Medulla oblongata (tissue), 1 donor: ENCODE results near the gene REPIN1.

Experiments
- DNase-seq: peaks from one replicate; pipeline ENCODE4 v3.0.0-alpha.2; 2015; ENCODE audit errors: extremely low spot score

REPIN1 gene

DNA sequence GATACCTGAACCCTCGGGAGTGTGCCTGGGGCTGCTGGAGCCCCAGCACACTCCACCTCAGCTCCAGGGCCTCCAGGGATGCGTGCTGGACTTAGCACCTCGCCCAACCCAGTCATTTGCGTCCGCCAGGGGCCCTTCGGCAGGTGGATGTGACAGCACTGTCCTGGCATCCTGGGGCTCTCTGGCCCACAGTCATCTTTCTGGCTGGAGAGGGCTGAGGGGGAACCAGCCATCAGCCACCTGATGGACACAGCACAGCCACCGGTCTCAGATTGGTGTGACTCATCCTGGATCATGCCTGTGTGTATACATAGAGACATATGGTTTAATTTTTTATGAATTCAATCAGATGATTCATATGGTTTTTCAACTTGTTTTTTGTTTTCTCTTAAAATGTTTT is 21.6 kb downstream of the REPIN1 start:
- no peak for DNase-seq

DNA sequence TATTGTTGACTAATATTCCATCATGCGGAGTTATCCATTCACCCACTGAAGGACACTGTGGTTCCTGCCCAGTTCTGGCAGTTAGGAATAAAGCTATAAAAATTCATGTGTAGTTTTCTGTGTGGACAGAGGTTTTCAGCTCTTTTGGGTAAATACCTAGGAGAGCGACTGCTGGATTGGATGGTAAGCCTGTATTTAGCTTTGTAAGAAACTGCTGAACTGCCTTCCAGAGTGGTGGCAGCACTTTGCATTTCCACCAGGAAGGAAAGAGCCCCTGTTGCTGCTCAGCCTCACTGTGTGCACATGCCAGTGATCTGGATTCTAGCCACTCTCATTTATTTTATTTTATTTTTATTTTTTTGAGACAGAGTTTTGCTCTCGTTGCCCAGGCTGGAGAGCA is 24.7 kb downstream of the REPIN1 start:
- DNase-seq: no peak

GRCh38 chr7:150396426-150396825 is 27.8 kb downstream of the REPIN1 start:
- no peak for DNase-seq

- DNase-seq: no peak
These were observed 28.2 kb downstream of the REPIN1 start for GRCh38 chr7:150396851-150397260.

DNA sequence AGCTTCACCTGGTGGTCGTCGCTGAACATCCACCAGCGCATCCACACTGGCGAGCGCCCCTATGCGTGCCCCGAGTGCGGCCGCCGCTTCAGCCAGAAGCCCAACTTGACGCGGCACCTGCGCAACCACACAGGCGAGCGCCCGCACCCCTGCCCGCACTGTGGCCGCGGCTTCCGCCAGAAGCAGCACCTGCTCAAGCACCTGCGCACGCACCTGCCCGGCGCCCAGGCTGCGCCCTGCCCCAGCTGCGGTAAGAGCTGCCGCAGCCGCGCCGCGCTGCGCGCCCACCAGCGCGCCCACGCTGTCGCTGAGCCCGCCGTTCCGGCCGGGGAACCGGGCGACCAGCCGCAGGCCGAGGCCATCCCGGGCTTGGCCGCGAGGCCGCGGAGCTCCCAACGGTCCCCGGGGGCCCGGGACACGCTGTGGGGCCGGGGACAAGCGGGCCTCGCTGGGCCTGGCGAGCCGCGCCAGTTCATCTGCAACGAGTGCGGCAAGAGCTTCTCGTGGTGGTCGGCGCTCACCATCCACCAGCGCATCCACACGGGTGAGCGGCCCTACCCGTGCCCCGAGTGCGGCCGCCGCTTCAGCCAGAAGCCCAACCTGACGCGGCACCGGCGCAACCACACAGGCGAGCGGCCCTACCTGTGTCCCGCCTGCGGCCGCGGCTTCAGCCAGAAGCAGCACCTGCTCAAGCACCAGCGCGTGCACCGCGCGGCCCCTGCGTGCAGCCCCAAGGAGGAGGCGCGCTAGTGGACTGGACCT is 28.9 kb downstream of the REPIN1 start:
- DNase-seq: no peak

DNA sequence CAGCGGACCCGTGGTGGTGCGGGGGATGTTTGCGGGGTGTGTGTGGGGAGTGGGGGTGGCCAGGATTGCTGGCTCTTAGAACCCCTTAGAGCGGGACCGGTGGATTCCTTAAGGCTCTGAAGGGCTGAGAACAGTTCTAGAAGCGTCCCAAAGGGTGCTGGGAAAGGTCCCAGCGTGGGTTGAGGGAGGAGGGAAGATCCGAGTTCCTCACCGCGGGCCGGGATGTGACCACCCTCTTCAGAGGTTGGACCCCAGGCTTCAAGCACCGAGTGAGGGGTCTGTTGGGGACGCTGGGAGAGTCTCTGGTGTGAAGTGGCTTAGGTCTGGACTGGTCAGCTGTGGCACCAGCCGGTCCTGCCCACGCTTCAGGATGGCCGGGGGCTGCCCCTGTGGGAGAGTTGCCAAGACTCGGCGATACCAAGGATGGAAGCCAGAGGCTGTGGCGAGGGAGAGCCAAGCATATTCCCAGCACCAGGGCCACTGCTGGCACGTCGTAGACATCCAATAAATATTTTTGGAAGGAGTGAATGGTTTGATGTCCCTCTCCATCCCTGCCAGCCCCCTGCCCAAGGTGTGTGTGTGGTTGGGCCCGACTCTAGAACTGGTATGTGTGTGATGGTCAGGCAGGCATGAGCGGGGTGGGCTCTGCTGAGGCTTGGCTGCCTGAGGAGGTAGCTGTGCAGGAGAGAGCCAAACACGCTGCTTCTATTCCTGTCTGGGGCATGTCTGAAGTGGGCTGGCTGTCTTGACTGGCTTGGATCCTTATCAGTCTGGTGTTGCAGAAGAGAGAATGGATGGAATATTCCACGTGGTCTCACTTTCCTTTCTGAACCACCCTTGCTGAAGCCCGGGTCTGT is 29.7 kb downstream of the REPIN1 start:
- no peak for DNase-seq

DNA sequence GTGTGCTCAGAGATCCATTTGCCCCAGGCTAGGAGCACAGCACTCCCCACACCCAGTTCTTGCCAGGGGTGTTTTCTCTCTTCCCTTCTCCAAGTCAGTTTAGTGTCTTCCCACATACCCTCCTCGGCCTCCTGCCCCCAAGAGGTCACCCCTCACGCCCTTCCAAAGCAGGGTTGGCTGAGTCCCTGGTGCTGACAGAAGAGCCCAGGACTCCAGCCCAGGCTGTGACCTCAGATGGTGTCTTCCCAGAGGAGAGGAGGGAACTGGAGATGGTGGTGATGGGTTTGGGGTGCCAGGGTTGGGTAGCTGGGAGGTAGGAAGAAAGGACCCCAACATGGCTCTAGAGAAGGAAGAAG is 30.3 kb downstream of the REPIN1 start:
- no peak for DNase-seq

- DNase-seq: no peak
These were observed 30.9 kb downstream of the REPIN1 start for GRCh38 chr7:150399421-150400007.

GRCh38 chr7:150400008-150400787 is 31.6 kb downstream of the REPIN1 start:
- no peak for DNase-seq

DNA sequence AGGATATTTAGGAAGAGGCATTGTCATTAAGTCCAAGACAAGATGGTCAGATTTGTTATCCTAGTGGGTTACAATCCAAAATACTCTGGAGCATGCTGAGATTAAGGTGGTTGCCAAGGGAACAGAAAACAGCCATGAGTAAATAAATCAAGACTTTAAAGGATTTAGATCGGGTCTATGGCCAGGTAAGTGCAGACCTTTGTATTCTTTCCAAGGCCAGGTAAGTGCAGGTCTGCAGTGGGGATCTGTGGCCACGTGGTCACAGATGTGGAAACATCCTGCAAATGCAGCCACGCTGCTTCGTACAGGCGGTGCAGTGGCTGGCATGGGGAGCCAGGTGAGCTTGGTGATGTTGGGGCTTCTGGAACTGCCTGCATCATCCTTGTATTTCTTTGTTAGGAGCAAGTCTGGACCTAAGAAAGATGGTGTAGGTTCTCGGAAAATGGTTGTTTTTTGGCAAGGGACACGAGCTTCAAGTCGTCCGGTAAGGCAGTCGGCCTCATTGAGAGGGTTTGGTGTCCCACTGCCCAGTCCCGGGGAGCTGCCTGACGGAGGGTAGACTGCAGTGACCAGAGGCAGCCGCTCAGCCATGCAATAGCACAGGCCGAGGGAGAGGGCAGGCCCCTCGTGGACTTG is 32.3 kb downstream of the REPIN1 start:
- no peak for DNase-seq

- no peak for DNase-seq
These were observed 32.8 kb downstream of the REPIN1 start for GRCh38 chr7:150401424-150401790.

GRCh38 chr7:150401861-150402631 is 33.4 kb downstream of the REPIN1 start:
- DNase-seq: no peak

DNA sequence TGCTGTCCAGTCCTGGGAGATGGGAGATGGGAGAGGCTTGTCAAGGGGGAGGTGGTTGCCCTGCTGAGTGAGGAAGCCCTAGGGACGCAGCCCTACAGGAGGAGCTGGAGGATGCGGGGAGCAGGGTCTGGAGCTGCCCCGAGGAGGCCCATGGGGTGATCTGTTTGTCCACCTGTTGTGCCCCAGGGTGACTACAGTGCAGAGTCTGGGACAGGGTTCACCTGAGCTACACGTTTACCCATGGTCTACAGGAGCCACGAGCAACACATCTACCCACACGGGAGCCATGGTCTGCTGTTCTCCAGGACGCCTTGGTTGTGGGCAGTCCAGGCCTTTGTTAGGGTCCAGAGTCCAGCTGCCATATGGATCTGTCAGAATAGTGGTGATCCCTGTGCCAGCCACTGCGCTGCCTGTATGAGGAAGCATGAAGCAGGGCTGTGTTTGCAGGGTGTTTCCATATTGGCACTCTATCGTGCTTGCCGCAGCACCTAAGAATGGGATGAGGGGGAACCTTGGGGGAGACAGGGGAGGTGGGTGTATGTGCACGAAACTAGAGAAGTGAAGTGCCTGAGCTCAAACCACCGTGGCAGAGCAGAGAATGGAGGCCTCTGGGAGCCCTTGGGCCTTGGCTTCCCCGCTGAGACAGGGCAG is 34.2 kb downstream of the REPIN1 start:
- no peak for DNase-seq

DNA sequence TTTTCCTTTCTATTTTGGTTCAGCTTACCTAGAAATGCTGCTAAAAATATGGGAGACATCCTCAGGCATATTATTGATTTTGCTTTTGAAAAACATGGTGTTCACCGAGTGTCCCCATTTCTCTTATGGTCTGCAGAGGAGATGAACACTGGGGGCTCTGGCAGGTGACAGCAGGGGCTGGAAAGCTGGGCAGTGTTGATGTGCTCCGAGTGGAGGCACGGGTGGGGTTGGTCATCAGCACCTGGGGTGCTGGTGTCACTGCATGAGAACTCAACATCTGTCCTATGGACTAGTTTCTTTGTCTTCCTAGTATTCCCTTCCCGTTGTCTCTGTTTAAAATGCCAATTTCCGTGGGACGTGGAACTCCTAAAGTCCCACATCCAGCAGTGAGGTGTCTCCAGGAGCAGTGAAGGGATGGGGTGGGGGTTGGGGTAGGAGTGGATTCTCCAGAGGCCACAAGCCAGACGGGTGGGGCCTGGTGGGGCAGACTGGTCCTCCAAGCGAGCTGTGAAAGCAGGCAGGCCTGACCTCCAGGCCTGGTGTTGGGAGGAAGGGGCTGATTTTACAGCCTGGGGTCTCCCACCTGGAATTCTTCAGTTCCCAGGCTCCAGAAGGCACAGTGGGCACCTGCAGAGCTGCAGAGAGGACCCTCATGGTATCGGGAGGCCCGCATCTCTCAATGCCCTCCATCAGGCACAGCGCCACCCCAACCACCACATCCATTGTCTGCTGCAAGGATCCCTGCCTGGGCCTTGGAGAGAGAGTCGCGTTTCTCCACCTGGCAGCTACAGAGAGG is 35.0 kb downstream of the REPIN1 start:
- no peak for DNase-seq

DNA sequence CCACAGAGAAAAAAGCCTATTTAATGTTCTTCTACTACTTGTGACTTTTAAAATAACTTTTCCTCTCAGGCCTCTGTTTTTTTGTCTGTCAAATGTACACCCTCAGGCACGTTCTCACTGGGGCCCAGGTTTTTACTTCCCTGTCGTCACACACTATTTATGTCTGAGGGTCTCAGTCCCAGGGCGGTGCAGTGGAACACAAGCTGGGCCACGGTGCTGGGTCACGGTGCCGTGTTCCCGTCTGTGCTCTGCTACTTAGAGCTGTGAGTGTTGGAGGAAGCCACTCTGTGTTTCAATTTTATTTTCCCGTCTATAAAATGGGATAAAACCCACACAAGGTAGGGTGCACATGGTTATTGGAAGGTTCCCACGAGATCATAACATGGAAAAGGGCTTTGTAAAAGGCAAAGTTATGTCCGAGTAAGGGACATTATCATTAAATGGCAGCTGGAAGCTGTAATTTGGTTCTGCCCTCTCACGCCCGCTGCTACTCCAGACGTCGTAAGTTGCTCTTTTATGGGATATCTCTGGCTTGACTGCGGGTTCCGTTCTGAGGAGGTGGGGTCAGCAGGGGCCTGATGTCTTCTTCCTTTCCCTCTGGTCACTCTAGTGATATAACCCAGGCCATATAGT is 35.7 kb downstream of the REPIN1 start:
- DNase-seq: no peak

- peak; percentile 92 for DNase-seq
These were observed 36.4 kb downstream of the REPIN1 start for GRCh38 chr7:150404805-150405583.

DNA sequence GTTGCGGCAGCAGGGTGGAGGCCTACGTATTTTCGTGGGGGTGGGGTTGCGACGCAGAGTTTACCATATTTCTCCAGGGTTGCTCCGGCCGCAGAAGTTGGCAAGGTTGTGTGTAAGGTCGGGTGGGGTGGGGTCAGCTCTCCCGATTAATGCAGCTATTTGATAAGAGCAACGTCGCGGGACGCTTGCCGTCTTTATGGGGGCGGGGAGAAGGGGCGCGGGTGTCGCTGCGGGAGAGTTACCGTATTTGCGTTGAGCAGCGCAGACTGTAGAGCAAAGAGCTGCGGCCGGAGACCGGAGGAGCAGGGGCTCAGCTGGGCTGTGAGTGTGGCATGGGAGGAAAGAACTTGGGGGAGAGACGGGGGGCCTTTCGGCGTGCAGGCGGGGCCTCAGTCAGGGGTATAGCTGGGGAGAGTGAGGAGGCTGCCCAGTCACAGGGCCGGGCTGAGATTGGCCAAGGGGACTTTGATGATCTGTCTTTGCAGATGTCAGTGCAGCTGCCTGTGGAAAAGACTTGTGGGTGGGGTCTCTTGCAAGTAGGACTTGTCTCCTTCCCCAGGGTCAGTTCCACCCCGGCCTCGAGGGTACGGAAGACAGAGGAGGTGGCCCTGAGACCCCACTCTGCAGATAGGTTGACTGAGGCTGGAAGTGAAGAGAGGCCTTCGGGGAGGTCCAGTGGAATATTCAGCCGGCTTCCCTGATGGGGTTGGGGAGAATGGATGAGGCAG is 37.1 kb downstream of the REPIN1 start:
- peak; percentile 40 for DNase-seq

DNA sequence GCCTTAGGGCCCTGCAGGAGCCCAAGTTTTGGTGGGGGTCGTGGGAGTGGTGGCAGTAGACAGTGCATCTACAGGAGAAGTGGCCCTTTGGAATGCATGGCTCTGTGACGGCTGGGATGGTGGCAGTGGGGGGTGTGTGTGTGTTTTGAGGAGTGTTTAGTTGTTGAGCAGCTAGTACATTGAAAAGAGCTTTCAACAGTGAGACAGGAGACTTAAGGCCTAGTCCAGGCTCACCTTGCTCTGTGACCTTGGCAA is 37.6 kb downstream of the REPIN1 start:
- DNase-seq: no peak
